ENCODE measurements around the gene ME2. TPM values are rescaled to one million over a fixed set of nuclear protein-coding genes. Genes with fewer than 3 reads are reported as not detected.

ME2 gene
- total RNA-seq, 1 experiment from 2014 or later, result 49.0 TPM

GRCh38 chr18:50877545-50878265, 1.2 kb upstream of the ME2 start (continued):
- TF ChIP-seq EZH2 (IDR thresholded peaks at IDR 0.05) (no peak), FOSL1 (IDR thresholded peaks at IDR 0.05; ENCODE audit: low read depth) (no peak), SRF (IDR thresholded peaks at IDR 0.05; ENCODE audit: low read depth) (no peak), EGR1 (IDR thresholded peaks at IDR 0.05; ENCODE audit: low read depth) (no peak), RAD21 (IDR thresholded peaks at IDR 0.05; ENCODE audit: low read depth) (no peak)

- H3K4me1 ChIP-seq (ENCODE audit: control insufficient read depth in 1 of 2, insufficient read depth in 2 of 2, low read length in 2 of 2), result peaks cover 10 to 24% of the 10 kb centered on the region in 2 experiments
- peak overlapping the region; percentile 65 for H2AFZ ChIP-seq (ENCODE audit: low read depth, low read length, poor library complexity, severe bottlenecking)
- H3K9ac ChIP-seq (ENCODE audit: low read length), result peak overlapping the region; percentile 73
- no peaks in the 10 kb centered on the region for H4K20me1 ChIP-seq (ENCODE audit: insufficient read depth)
- H3K9me2 ChIP-seq (ENCODE audit: insufficient read depth), result no peaks in the 10 kb centered on the region
- H3K4me2 ChIP-seq (ENCODE audit: low read length), result peak overlapping the region; percentile 85
- intact Hi-C loops (cut with micrococcal nuclease), result loop anchor here (5.0 kb wide), 2 partner anchors 88 to 318 kb away; partner anchors contain the start of genes ELAC1 and MEX3C
- ATAC-seq (peak; percentile 54), DNase-seq (ENCODE audit: low read depth, low spot score) (no peak)
- H3K79me2 ChIP-seq (ENCODE audit: insufficient read depth, low read length), result peaks cover 49% of the 10 kb centered on the region
- H3K27me3 ChIP-seq (ENCODE audit: insufficient read depth, low read length), result no peaks in the 10 kb centered on the region
- BruUV-seq (replicated peaks), result no TSS peak
- TF ChIP-seq SRF (IDR thresholded peaks at IDR 0.05; ENCODE audit: low read depth) (no peak), ZFX (IDR thresholded peaks at IDR 0.05) (peak; percentile 95)
- TF ChIP-seq, protein P1, sequence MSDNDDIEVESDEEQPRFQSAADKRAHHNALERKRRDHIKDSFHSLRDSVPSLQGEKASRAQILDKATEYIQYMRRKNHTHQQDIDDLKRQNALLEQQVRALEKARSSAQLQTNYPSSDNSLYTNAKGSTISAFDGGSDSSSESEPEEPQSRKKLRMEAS (IDR thresholded peaks at IDR 0.05), result peak; percentile 12
- RAD21 ChIA-PET (ENCODE audit: low non-redundant PET in 1 of 2, low total read pairs in 2 of 2, uncharacterized antibody in 2 of 2, unreplicated experiment in 2 of 2), result no interaction called here
- H3K36me3 ChIP-seq (ENCODE audit: control insufficient read depth in 1 of 2, insufficient read depth in 2 of 2, low read length in 2 of 2), result no peaks in the 10 kb centered on the region
- H3K27ac ChIP-seq (ENCODE audit: low read depth, low read length), result peak overlapping the region; percentile 81
- CTCF ChIA-PET, result interaction anchor here (1.0 to 1.2 kb wide), 3 partner anchors 8 to 13 kb away, joined by 3 read pairs; no protein-coding TSS in a partner anchor
- H3K9me3 ChIP-seq (ENCODE audit: control insufficient read depth in 1 of 2, insufficient read depth in 1 of 2, low read depth in 1 of 2, low read length in 2 of 2), result no peaks in the 10 kb centered on the region
- POLR2A ChIA-PET, result interaction anchor here (0.9 to 1.8 kb wide), 5 partner anchors 8 to 88 kb away, joined by 4 to 14 read pairs (median 5); partner anchors contain the start of gene ELAC1
- peak overlapping the region; percentile 72 to 73 for H3K4me3 ChIP-seq (replicated peaks in 1 of 2; ENCODE audit: low read depth in 1 of 2, low read length in 2 of 2)
Measured at GRCh38 chr18:50879302-50880118, 592 bp downstream of the ME2 start.

All from HCT116 (cell line).